HepG2 (cell line): ENCODE data around the gene RIPOR3. TPM values are rescaled to one million over a fixed set of nuclear protein-coding genes. Genes with fewer than 3 reads are reported as not detected.

Source experiments
- AHR ChIP-seq: IDR thresholded peaks from 2 replicates; pipeline ENCODE4 v1.6.1; 2018; ENCODE audit warnings: missing genetic modification reagents, missing compliant biosample characterization
- BHLHE40 ChIP-seq: IDR thresholded peaks from 2 replicates; pipeline ENCODE4 v1.6.1; 2011; ENCODE audit warnings: low read length, improper control_type of control experiment
- DNMT1 ChIP-seq: sonication (generic); formaldehyde crosslinking; IDR thresholded peaks from 2 replicates; pipeline ENCODE4 v1.5.1; 2020; ENCODE audit warnings: mild to moderate bottlenecking, missing genetic modification reagents
- ELF3 ChIP-seq: IDR thresholded peaks from 2 replicates; pipeline ENCODE4 v1.6.1; 2016; ENCODE audit warnings: missing genetic modification reagents, missing compliant biosample characterization
- FOXJ3 ChIP-seq: sonication (generic); formaldehyde crosslinking; IDR thresholded peaks from 2 replicates; pipeline ENCODE4 v1.4.0; 2020; ENCODE audit warnings: missing genetic modification reagents, mild to moderate bottlenecking, borderline replicate concordance
- GATAD1 ChIP-seq: IDR thresholded peaks from 2 replicates; pipeline ENCODE4 v1.6.1; 2016; ENCODE audit warnings: missing genetic modification reagents, missing compliant biosample characterization
- HHEX ChIP-seq: IDR thresholded peaks from 2 replicates; pipeline ENCODE4 v1.6.1; 2016; ENCODE audit warnings: control low read depth
- HOXA7 ChIP-seq: sonication (generic); formaldehyde crosslinking; IDR thresholded peaks from 2 replicates; pipeline ENCODE4 v1.8.1; 2022; ENCODE audit warnings: mild to moderate bottlenecking, missing genetic modification reagents, moderate library complexity
- KMT2A ChIP-seq: sonication (generic); formaldehyde crosslinking; IDR thresholded peaks from 2 replicates; pipeline ENCODE4 v1.4.0; 2020; ENCODE audit warnings: missing genetic modification reagents
- NCOA1 ChIP-seq: sonication (generic); formaldehyde crosslinking; IDR thresholded peaks from 2 replicates; pipeline ENCODE4 v1.9.0; 2021; ENCODE audit warnings: missing genetic modification reagents
- NFIB ChIP-seq: sonication (generic); formaldehyde crosslinking; IDR thresholded peaks from 2 replicates; pipeline ENCODE4 v1.9.0; 2021; ENCODE audit warnings: missing genetic modification reagents, mild to moderate bottlenecking, borderline replicate concordance
- PHF5A ChIP-seq: IDR thresholded peaks from one replicate; pipeline ENCODE4 v1.6.1; 2018; ENCODE audit warnings: low read depth, missing genetic modification reagents; ENCODE audit not compliant: unreplicated experiment
- PITX1 ChIP-seq: sonication (generic); formaldehyde crosslinking; IDR thresholded peaks from 2 replicates; pipeline ENCODE4 v1.5.1; 2020; ENCODE audit warnings: mild to moderate bottlenecking, missing genetic modification reagents
- RARG ChIP-seq: sonication (generic); formaldehyde crosslinking; IDR thresholded peaks from 2 replicates; pipeline ENCODE4 v1.4.0; 2020; ENCODE audit warnings: low read depth, mild to moderate bottlenecking, missing genetic modification reagents
- SNAPC2 ChIP-seq: sonication (generic); formaldehyde crosslinking; IDR thresholded peaks from 2 replicates; pipeline ENCODE4 v1.8.1; 2022; ENCODE audit warnings: mild to moderate bottlenecking, missing genetic modification reagents
- SRSF4 ChIP-seq: fragments of 200-400 bp; formaldehyde crosslinking; IDR thresholded peaks from one replicate; pipeline ENCODE4 v1.6.1; 2018; ENCODE audit warnings: mild to moderate bottlenecking, low read depth, low read length, moderate library complexity; ENCODE audit not compliant: poor library complexity, severe bottlenecking
- TOE1 ChIP-seq: sonication (generic); formaldehyde crosslinking; IDR thresholded peaks from 2 replicates; pipeline ENCODE4 v1.4.0; 2020; ENCODE audit warnings: mild to moderate bottlenecking, missing genetic modification reagents
- YEATS4 ChIP-seq: sonication (generic); formaldehyde crosslinking; IDR thresholded peaks from 2 replicates; pipeline ENCODE4 v1.4.0; 2020; ENCODE audit warnings: missing genetic modification reagents, borderline replicate concordance
- ZBTB7A ChIP-seq: sonication (generic); formaldehyde crosslinking; IDR thresholded peaks from 2 replicates; pipeline ENCODE4 v1.8.0; 2022; ENCODE audit warnings: mild to moderate bottlenecking, missing genetic modification reagents
- ZEB1 ChIP-seq: IDR thresholded peaks from 2 replicates; pipeline ENCODE4 v1.6.1; 2012; ENCODE audit warnings: mild to moderate bottlenecking, low read depth, inconsistent platforms; ENCODE audit not compliant: insufficient replicate concordance
- ZNF17 ChIP-seq: sonication (generic); formaldehyde crosslinking; IDR thresholded peaks from 2 replicates; pipeline ENCODE4 v1.5.0; 2020; ENCODE audit warnings: mild to moderate bottlenecking, missing genetic modification reagents
- ZNF274 ChIP-seq: sonication (generic); formaldehyde crosslinking; IDR thresholded peaks from 2 replicates; pipeline ENCODE4 v1.5.1; 2020; ENCODE audit warnings: mild to moderate bottlenecking, missing genetic modification reagents
- ZNF451 ChIP-seq: sonication (generic); formaldehyde crosslinking; IDR thresholded peaks from 2 replicates; pipeline ENCODE4 v1.5.0; 2020; ENCODE audit warnings: mild to moderate bottlenecking, missing genetic modification reagents
- ZNF629 ChIP-seq: sonication (generic); formaldehyde crosslinking; conservative IDR thresholded peaks from 2 replicates; pipeline ENCODE4 v1.5.0; 2020; ENCODE audit warnings: missing genetic modification reagents
- ZNF703 ChIP-seq: sonication (generic); formaldehyde crosslinking; IDR thresholded peaks from 2 replicates; pipeline ENCODE4 v1.5.1; 2020; ENCODE audit warnings: missing genetic modification reagents, mild to moderate bottlenecking, moderate library complexity, borderline replicate concordance
- ZNF709 ChIP-seq: sonication (generic); formaldehyde crosslinking; IDR thresholded peaks from 2 replicates; pipeline ENCODE4 v1.5.0; 2020; ENCODE audit warnings: mild to moderate bottlenecking, missing genetic modification reagents
- ZNF773 ChIP-seq: sonication (generic); formaldehyde crosslinking; IDR thresholded peaks from 2 replicates; pipeline ENCODE4 v1.4.0; 2020; ENCODE audit warnings: missing genetic modification reagents, borderline replicate concordance
- polyA plus RNA-seq, 8 experiments: library from polyadenylated mRNA; depleted of rRNA in 3 of 8; stranded (reverse) in 7 of 8; unstranded in 1 of 8; fragments of >200 nt; fragmentation: Illumina TruSeq in 4 of 8; extraction: Trizol in 4 of 8; gene quantifications; 2 replicates each; pipeline versions ENCODE4 v1.2.1 to v1.2.3, GENCODE V29; 2011 to 2016; ENCODE audit warnings: low read depth in 4 of 8, missing spikeins in 1 of 8, mixed read lengths in 1 of 8; ENCODE audit not compliant: insufficient read depth in 1 of 8
- total RNA-seq, 5 experiments: library from RNA; depleted of rRNA; stranded (reverse); fragments of >200 nt; fragmentation: Illumina TruSeq; extraction: Trizol; gene quantifications; 2 replicates each; pipeline ENCODE4 v1.2.3, GENCODE V29; 2016; ENCODE audit warnings: low read depth in 1 of 5
- TF ChIP-seq, protein P1 (sequence below): sonication (generic); formaldehyde crosslinking; IDR thresholded peaks from 2 replicates; pipeline ENCODE4 v1.4.0; 2020; ENCODE audit warnings: missing genetic modification reagents, borderline replicate concordance
- TF ChIP-seq, protein P2 (sequence below): sonication (generic); formaldehyde crosslinking; IDR thresholded peaks from 2 replicates; pipeline ENCODE4 v1.8.1; 2023; ENCODE audit warnings: mild to moderate bottlenecking, missing genetic modification reagents

RIPOR3 gene
- total and polyA plus RNA-seq, 2 of the 13 experiments (the other 11 are each of a cell fraction or from before 2014, with no cell fraction given) = 0.18 TPM; not detected in 1

GRCh38 chr20:50588034-50588736 lies 103.2 kb downstream of the RIPOR3 start (continued):
- peak; percentile 64; the same call in 1 of the 2 replicates for TF ChIP-seq BHLHE40
- TF ChIP-seq NCOA1 = no peak
- no peak for TF ChIP-seq GATAD1 (CRISPR knock-in tag)
- TF ChIP-seq ELF3 = 0 out of 2 replicates have a peak, but pooled peaks have one; percentile 44
- no peak for TF ChIP-seq ZBTB7A
- TF ChIP-seq HHEX = no peak
- no peak for TF ChIP-seq RARG
- no peak for TF ChIP-seq ZEB1
- TF ChIP-seq SNAPC2 (CRISPR knock-in tag) = no peak
- TF ChIP-seq TOE1 (CRISPR knock-in tag) = no peak
- TF ChIP-seq ZNF703 (CRISPR knock-in tag) = no peak
- TF ChIP-seq ZNF17 (CRISPR knock-in tag) = no peak
- no peak for TF ChIP-seq ZNF773 (CRISPR knock-in tag)
- no peak for TF ChIP-seq SRSF4
- TF ChIP-seq HOXA7 (CRISPR knock-in tag) = no peak
- TF ChIP-seq, protein P1, sequence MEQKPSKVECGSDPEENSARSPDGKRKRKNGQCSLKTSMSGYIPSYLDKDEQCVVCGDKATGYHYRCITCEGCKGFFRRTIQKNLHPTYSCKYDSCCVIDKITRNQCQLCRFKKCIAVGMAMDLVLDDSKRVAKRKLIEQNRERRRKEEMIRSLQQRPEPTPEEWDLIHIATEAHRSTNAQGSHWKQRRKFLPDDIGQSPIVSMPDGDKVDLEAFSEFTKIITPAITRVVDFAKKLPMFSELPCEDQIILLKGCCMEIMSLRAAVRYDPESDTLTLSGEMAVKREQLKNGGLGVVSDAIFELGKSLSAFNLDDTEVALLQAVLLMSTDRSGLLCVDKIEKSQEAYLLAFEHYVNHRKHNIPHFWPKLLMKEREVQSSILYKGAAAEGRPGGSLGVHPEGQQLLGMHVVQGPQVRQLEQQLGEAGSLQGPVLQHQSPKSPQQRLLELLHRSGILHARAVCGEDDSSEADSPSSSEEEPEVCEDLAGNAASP = no peak
- TF ChIP-seq KMT2A = no peak
- TF ChIP-seq ZNF451 (CRISPR knock-in tag) = no peak
- TF ChIP-seq PITX1 = peak; percentile 28; the same call in 1 of the 2 replicates
- TF ChIP-seq, protein P2, sequence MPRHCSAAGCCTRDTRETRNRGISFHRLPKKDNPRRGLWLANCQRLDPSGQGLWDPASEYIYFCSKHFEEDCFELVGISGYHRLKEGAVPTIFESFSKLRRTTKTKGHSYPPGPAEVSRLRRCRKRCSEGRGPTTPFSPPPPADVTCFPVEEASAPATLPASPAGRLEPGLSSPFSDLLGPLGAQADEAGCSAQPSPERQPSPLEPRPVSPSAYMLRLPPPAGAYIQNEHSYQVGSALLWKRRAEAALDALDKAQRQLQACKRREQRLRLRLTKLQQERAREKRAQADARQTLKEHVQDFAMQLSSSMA (CRISPR knock-in tag) = peak; percentile 51; the same call in 1 of the 2 replicates
- no peak for TF ChIP-seq PHF5A
- TF ChIP-seq ZNF629 (CRISPR knock-in tag) = no peak
- TF ChIP-seq FOXJ3 = no peak
- TF ChIP-seq ZNF709 = no peak
- no peak for TF ChIP-seq NFIB (CRISPR knock-in tag)
- TF ChIP-seq AHR (CRISPR knock-in tag) = peak; percentile 40; the same call in 1 of the 2 replicates
- TF ChIP-seq DNMT1 (CRISPR knock-in tag) = no peak
- no peak for TF ChIP-seq ZNF274 (CRISPR knock-in tag)
- TF ChIP-seq YEATS4 (CRISPR knock-in tag) = no peak
